GM12865 (cell line): Measurements from ENCODE around the gene NMNAT1.
A peak's percentile ranks its signal among the peaks of the same experiment; 100 is the strongest.
"Not testable (repeated sequence)": the region's sequence is repeated elsewhere in the genome, so short reads cannot be mapped to it uniquely, and the experiment has no call there.

Experiments
- DNase-seq: peaks from one replicate; pipeline ENCODE4 v3.0.0; 2010; ENCODE audit warnings: low read depth
- H3K4me3 ChIP-seq: 2 replicates; pipeline ENCODE4 v1.5.1; 2011; ENCODE audit warnings: mild to moderate bottlenecking, low read depth, low read length, control low read depth
- CTCF ChIP-seq: IDR thresholded peaks from 2 replicates; pipeline ENCODE4 v1.5.1; 2011; ENCODE audit warnings: low read length, control low read depth, low read depth, inconsistent platforms; ENCODE audit not compliant: insufficient read depth; ENCODE audit errors: missing control alignments

Gene NMNAT1

DNA sequence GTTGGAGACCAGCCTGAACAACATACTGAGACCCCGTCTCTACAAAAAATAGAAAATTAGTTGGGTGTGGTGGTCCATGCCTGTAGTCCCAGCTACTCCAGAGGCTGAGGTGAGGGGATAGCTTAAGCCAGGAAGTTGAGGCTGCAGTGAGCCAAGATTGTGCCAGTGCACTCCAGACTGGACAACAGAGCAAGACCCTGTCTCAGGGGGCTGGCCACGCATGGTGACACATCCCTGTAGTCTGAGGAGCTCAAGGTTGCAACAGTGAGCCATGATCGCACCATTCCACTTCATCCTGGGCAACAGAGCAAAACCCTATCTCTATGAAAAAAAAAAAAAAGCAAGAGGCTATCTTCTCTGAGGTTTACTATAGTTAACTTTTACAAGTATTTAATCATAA, 76.8 kb downstream of the NMNAT1 start:
- no peak overlapping the region for H3K4me3 ChIP-seq
- TF ChIP-seq CTCF = no peak
- no peak for DNase-seq

GRCh38 chr1:10020678-10021077, 77.4 kb downstream of the NMNAT1 start:
- DNase-seq, H3K4me3 ChIP-seq: not testable (repeated sequence)

- not testable (repeated sequence) for DNase-seq, H3K4me3 ChIP-seq
These were observed 78.7 kb downstream of the NMNAT1 start for GRCh38 chr1:10021992-10022391.

DNA sequence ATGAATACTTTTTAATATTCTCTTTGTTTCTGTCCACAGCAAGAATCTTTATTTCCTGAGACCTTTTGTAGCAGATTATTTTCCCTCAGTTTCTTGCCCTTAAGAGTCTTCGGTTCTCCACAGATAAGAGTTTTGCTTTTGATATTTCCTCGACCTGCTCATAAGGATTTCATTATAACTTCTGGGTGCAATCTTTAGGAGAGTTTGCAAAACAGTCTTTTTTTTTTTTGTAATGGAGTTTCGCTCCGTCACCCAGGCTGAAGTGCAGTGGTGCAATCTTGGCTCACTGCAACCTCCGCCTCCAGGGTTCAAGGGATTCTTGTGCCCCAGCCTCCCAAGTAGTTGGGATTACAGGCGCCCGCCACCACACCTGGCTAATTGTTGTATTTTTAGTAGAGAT, 79.4 kb downstream of the NMNAT1 start:
- no peak for DNase-seq
- H3K4me3 ChIP-seq = no peak overlapping the region
- no peak for TF ChIP-seq CTCF

DNA sequence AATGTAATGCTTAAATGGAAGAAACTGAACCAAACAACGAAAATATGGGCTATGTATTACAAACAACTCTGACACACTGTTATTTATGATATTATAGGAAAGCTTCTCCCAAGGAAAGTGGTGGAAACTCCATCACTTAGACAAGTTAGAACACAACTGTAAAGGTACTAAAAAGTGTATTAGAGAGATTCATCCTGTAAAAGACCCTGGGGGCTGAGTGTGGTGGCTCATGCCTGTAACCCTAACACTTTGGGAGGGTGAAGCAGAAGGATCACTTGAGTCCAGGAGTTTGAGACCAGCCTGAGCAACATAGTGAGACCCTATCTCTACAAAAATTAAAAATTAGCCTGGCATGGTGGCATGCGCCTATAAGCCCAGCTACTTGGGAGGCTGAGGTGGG, 82.1 kb downstream of the NMNAT1 start:
- H3K4me3 ChIP-seq = no peak overlapping the region
- TF ChIP-seq CTCF = no peak
- no peak for DNase-seq

GRCh38 chr1:10027027-10027426, 83.8 kb downstream of the NMNAT1 start:
- no peak for DNase-seq
- no peak for TF ChIP-seq CTCF

DNA sequence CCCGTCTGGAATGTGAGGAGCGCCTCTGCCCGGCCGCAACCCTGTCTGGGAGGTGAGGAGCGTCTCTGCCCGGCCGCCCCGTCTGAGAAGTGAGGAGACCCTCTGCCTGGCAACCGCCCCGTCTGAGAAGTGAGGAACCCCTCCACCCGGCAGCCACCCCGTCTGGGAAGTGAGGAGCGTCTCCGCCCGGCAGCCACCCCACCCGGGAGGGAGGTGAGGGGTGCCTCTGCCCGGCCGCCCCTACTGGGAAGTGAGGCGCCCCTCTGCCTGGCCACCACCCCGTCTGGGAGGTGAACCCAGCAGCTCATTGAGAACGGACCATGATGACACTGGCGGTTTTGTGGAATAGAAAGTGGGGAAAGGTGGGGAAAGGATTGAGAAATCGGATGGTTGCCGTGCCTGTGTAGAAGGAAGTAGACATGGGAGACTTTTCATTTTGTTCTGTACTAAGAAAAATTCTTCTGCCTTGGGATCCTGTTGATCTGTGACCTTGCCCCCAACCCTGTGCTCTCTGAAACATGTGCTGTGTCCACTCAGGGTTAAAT, 85.8 kb downstream of the NMNAT1 start:
- H3K4me3 ChIP-seq, DNase-seq: not testable (repeated sequence)

More at GRCh38 chr1:10027027-10027426, 83.8 kb downstream of the NMNAT1 start:
- no peak overlapping the region for H3K4me3 ChIP-seq

GRCh38 chr1:10031461-10031860, 88.2 kb downstream of the NMNAT1 start:
- DNase-seq = no peak
- no peak overlapping the region for H3K4me3 ChIP-seq
- no peak for TF ChIP-seq CTCF

- peak; percentile 99 for DNase-seq
- TF ChIP-seq CTCF = peak; percentile 89
- peak within 1 kb of the TSS; percentile 94 for H3K4me3 ChIP-seq
These were observed 89.5 kb downstream of the NMNAT1 start, which contains the start of gene UBE4B for GRCh38 chr1:10032590-10033358. Gene UBE4B (plus strand): TSS chr1:10032958. CDS start chr1:10033671, 713 bp downstream.
